IMR-90 (cell line): ENCODE results near the gene TUBA1B. TPM values are rescaled to one million over a fixed set of nuclear protein-coding genes. Genes with fewer than 3 reads are reported as not detected.

Experiments
- ATAC-seq: fragments of 200-7000 bp; cut with Tn5 transposase; 2 replicates; pipeline ENCODE4 v1.9.1; 2020; ENCODE audit warnings: low read depth, mild to moderate bottlenecking, moderate library complexity
- BruUV-seq: library from RNA; stranded (reverse); fragments of 400-500 nt; replicated peaks from 2 replicates; lab custom pipeline; 2021; lab: Mats Ljungman, UMichigan
- CTCF ChIA-PET: fragments of 300-600 bp; formaldehyde crosslinking; extraction: SDS; loops from one replicate; lab custom pipeline; 2021; ENCODE audit warnings: antibody characterized with exemption; lab: Yijun Ruan, JAX
- POLR2A ChIA-PET: fragments of 300-600 bp; sonication (Branson Sonifier 250); formaldehyde crosslinking; loops from one replicate; lab custom pipeline; 2022; ENCODE audit warnings: antibody characterized with exemption; ENCODE audit not compliant: unreplicated experiment; lab: Charles Lee
- DNase-seq: peaks from one replicate; pipeline ENCODE4 v3.0.0; 2013
- H2AFZ ChIP-seq: replicated peaks from 2 replicates; pipeline ENCODE3; 2013; ENCODE audit warnings: low read length, mild to moderate bottlenecking; ENCODE audit not compliant: poor library complexity
- H2AK5ac ChIP-seq: 2 replicates; pipeline ENCODE4 v1.6.1; 2013; ENCODE audit warnings: low read depth, low read length, inconsistent platforms
- H2AK9ac ChIP-seq: replicated peaks from 2 replicates; pipeline ENCODE3; 2013; ENCODE audit warnings: mild to moderate bottlenecking, low read depth, low read length, moderate library complexity; ENCODE audit not compliant: poor library complexity
- H2BK120ac ChIP-seq: 2 replicates; pipeline ENCODE4 v1.6.1; 2013; ENCODE audit warnings: low read depth, low read length, inconsistent platforms
- H2BK15ac ChIP-seq: 3 replicates; pipeline ENCODE4 v1.6.1; 2013; ENCODE audit warnings: low read depth, low read length, inconsistent platforms
- H2BK20ac ChIP-seq: 2 replicates; pipeline ENCODE4 v1.6.1; 2013; ENCODE audit warnings: low read depth, mild to moderate bottlenecking, inconsistent platforms, low read length, moderate library complexity
- H2BK5ac ChIP-seq: 2 replicates; pipeline ENCODE4 v1.6.1; 2013; ENCODE audit warnings: mild to moderate bottlenecking, low read depth, low read length, inconsistent platforms; ENCODE audit not compliant: poor library complexity, severe bottlenecking
- H3K14ac ChIP-seq: replicated peaks from 2 replicates; pipeline ENCODE4 v1.6.1; 2013; ENCODE audit warnings: low read depth, low read length, inconsistent platforms
- H3K18ac ChIP-seq: 2 replicates; pipeline ENCODE4 v1.6.1; 2013; ENCODE audit warnings: low read depth, low read length, control low read depth
- H3K23ac ChIP-seq: 2 replicates; pipeline ENCODE4 v1.6.1; 2013; ENCODE audit warnings: low read depth, low read length, inconsistent platforms
- H3K27ac ChIP-seq: 2 replicates; pipeline ENCODE4 v1.5.1; 2013; ENCODE audit warnings: mild to moderate bottlenecking, control low read depth, low read length; ENCODE audit not compliant: insufficient read depth
- H3K27me3 ChIP-seq: 2 replicates; pipeline ENCODE4 v1.6.1; 2013; ENCODE audit warnings: low read length; ENCODE audit not compliant: control insufficient read depth, insufficient read depth
- H3K36me3 ChIP-seq: 2 replicates; pipeline ENCODE4 v1.6.1; 2013; ENCODE audit warnings: low read length, mixed read lengths; ENCODE audit not compliant: control insufficient read depth, insufficient read depth
- H3K4ac ChIP-seq: 2 replicates; pipeline ENCODE4 v1.6.1; 2013; ENCODE audit warnings: low read depth, low read length, inconsistent platforms
- H3K4me1 ChIP-seq: 2 replicates; pipeline ENCODE4 v1.6.1; 2013; ENCODE audit warnings: low read length, mixed read lengths; ENCODE audit not compliant: control insufficient read depth, insufficient read depth
- H3K4me2 ChIP-seq: 2 replicates; pipeline ENCODE4 v1.6.1; 2013; ENCODE audit warnings: low read depth, mild to moderate bottlenecking, control low read depth, low read length, moderate library complexity
- H3K4me3 ChIP-seq: 2 replicates; pipeline ENCODE4 v1.5.1; 2013; ENCODE audit warnings: low read depth, mild to moderate bottlenecking, control low read depth, low read length, moderate library complexity; ENCODE audit not compliant: insufficient read depth
- H3K56ac ChIP-seq: 2 replicates; pipeline ENCODE4 v1.6.1; 2013; ENCODE audit warnings: low read length, inconsistent platforms; ENCODE audit not compliant: insufficient read depth; ENCODE audit errors: extremely low read depth
- H3K79me1 ChIP-seq, 2 experiments: 2 replicates each; pipeline ENCODE4 v1.6.1; 2013; ENCODE audit warnings: low read length in 2 of 2, inconsistent platforms in 1 of 2, low read depth in 1 of 2
- H3K9ac ChIP-seq: 2 replicates; pipeline ENCODE4 v1.6.1; 2013; ENCODE audit warnings: low read depth, low read length, control low read depth
- H3K9me1 ChIP-seq: 2 replicates; pipeline ENCODE4 v1.6.1; 2013; ENCODE audit warnings: low read length, inconsistent platforms; ENCODE audit not compliant: insufficient read depth
- H3K9me3 ChIP-seq: 2 replicates; pipeline ENCODE4 v1.6.1; 2013; ENCODE audit warnings: low read length; ENCODE audit not compliant: control insufficient read depth, insufficient read depth
- H4K20me1 ChIP-seq: 2 replicates; pipeline ENCODE4 v1.6.1; 2013; ENCODE audit warnings: low read length, inconsistent platforms; ENCODE audit not compliant: insufficient read depth
- H4K5ac ChIP-seq: 2 replicates; pipeline ENCODE4 v1.6.1; 2013; ENCODE audit warnings: mild to moderate bottlenecking, low read depth, low read length, control low read depth
- H4K8ac ChIP-seq, 2 experiments: 2 replicates each; pipeline ENCODE4 v1.6.1; 2013; ENCODE audit warnings: low read depth in 2 of 2, low read length in 2 of 2, control low read depth in 1 of 2, inconsistent platforms in 1 of 2
- H4K91ac ChIP-seq: 2 replicates; pipeline ENCODE4 v1.6.1; 2013; ENCODE audit warnings: low read depth, low read length, inconsistent platforms; ENCODE audit not compliant: insufficient read depth
- BHLHE40 ChIP-seq: fragments of 150-350 bp; IDR thresholded peaks from 2 replicates; pipeline ENCODE4 v1.6.1; 2016; ENCODE audit warnings: mild to moderate bottlenecking, low read depth, low read length
- CEBPB ChIP-seq: IDR thresholded peaks from 2 replicates; pipeline ENCODE4 v1.6.1; 2012; ENCODE audit warnings: low read depth, low read length, improper control_type of control experiment
- CHD1 ChIP-seq: IDR thresholded peaks from 2 replicates; pipeline ENCODE4 v1.6.1; 2012; ENCODE audit warnings: low read depth, low read length, improper control_type of control experiment
- CTCF ChIP-seq: conservative IDR thresholded peaks from 2 replicates; pipeline ENCODE4 v1.5.1; 2012; ENCODE audit warnings: mild to moderate bottlenecking, low read depth, low read length, improper control_type of control experiment
- FOS ChIP-seq: fragments of 150-350 bp; IDR thresholded peaks from 2 replicates; pipeline ENCODE4 v1.6.1; 2016; ENCODE audit warnings: low read depth, low read length
- NFE2L2 ChIP-seq: fragments of 150-350 bp; IDR thresholded peaks from 2 replicates; pipeline ENCODE4 v1.6.1; 2016; ENCODE audit warnings: low read depth, mild to moderate bottlenecking, low read length
- POLR2A ChIP-seq: IDR thresholded peaks from 2 replicates; pipeline ENCODE4 v1.6.1; 2012; ENCODE audit warnings: mild to moderate bottlenecking, low read depth, low read length
- SMC3 ChIP-seq: fragments of 150-350 bp; IDR thresholded peaks from 2 replicates; pipeline ENCODE4 v1.6.1; 2016; ENCODE audit warnings: low read depth, mild to moderate bottlenecking, antibody characterized with exemption, low read length, moderate library complexity
- WGBS, 2 experiments: methylation state at CpG; one replicate each; pipeline versions ENCODE4 v1.1.5 to v1.1.7; 2013; ENCODE audit warnings: missing lambda C conversion rate in 2 of 2; ENCODE audit not compliant: insufficient read length in 1 of 2; ENCODE audit errors: extremely low coverage in 2 of 2; 5-methylcytosine and 5-hydroxymethylcytosine counted together
- dilution Hi-C: fragments of 300-500 bp; cut with HindIII; formaldehyde crosslinking; loops from one replicate; pipeline ENCODE4 v1.14.3; 2018; ENCODE audit warnings: low sequenced_read_pairs; ENCODE audit not compliant: unreplicated experiment
- in situ Hi-C: fragments of 300-500 bp; cut with MboI; formaldehyde crosslinking; loops from 3 replicates; pipeline ENCODE4 v1.14.3; 2019; ENCODE audit warnings: low sequenced_read_pairs, inconsistent platforms, mixed read lengths
- intact Hi-C: fragments of 100-400 bp; cut with micrococcal nuclease; formaldehyde crosslinking; loops from 2 replicates; pipeline ENCODE4 v1.10.0; 2022
- polyA plus RNA-seq, 3 experiments: library from polyadenylated mRNA; depleted of rRNA; stranded (reverse); fragments of >200 nt; gene quantifications; 2 replicates each; pipeline ENCODE4 v1.2.3, GENCODE V29; 2012; ENCODE audit warnings: low replicate concordance in 1 of 3
- total RNA-seq: library from RNA; depleted of rRNA; stranded (reverse); fragments of >200 nt; gene quantifications from 2 replicates; pipeline ENCODE4 v1.2.3, GENCODE V29; 2012

TUBA1B gene
- total and polyA plus RNA-seq, 2 of the 4 experiments (the other 2 are of a cell fraction), result 4,221 to 5,195 TPM

GRCh38 chr12:49126852-49127763, 4.1 kb downstream of the TUBA1B start:
- Histone ChIP-seq H3K36me3 (peaks cover 25% of the 10 kb centered on the region), H3K4me1 (peaks cover 4% of the 10 kb centered on the region), H3K23ac (no peak overlapping the region), H3K9ac (no peak overlapping the region), H2BK15ac (no peak overlapping the region), H3K18ac (no peak overlapping the region), H4K8ac (no peak overlapping the region), H3K14ac (no peak overlapping the region), H3K4me2 (no peak overlapping the region), H2BK5ac (no peak overlapping the region), H2BK120ac (no peak overlapping the region), H4K20me1 (peaks cover 43% of the 10 kb centered on the region), H2AK9ac (no peak overlapping the region), H3K9me3 (no peaks in the 10 kb centered on the region), H3K79me1 (peaks cover 6 to 41% of the 10 kb centered on the region in 2 experiments), H2AFZ (no peak overlapping the region), H3K27me3 (no peaks in the 10 kb centered on the region), H3K56ac (no peak overlapping the region), H4K5ac (no peak overlapping the region), H3K4me3 (no peak overlapping the region), H4K91ac (no peak overlapping the region), H2BK20ac (no peak overlapping the region), H3K27ac (no peak overlapping the region), H2AK5ac (no peak overlapping the region), H3K9me1 (no peaks in the 10 kb centered on the region), H3K4ac (no peak overlapping the region)
- intact Hi-C loops, result no loop called here
- 88% methylated on average over 1 of the region's 4 CpGs; no CpG with 5 or more reads in 1 of the 2 experiments for WGBS, 2 experiments
- POLR2A ChIA-PET, result interaction anchor here (0.6 to 0.8 kb wide), 2 partner anchors 117 to 135 kb away, joined by 3 read pairs; no protein-coding TSS in a partner anchor
- CTCF ChIA-PET, result interaction anchor here (1.2 kb wide), 1 partner anchor 39 kb away, joined by 3 read pairs; no protein-coding TSS in a partner anchor
- in situ Hi-C loops, result no loop called here
- ATAC-seq, result no peak
- dilution Hi-C loops, result no loop called here
- no peak for DNase-seq
- BruUV-seq, result no TSS peak
- peak; percentile 38; the same call in 1 of the 2 replicates for TF ChIP-seq POLR2A
- no peak for TF ChIP-seq NFE2L2
- no peak for TF ChIP-seq BHLHE40
- TF ChIP-seq CHD1, result no peak
- no peak for TF ChIP-seq CTCF
- TF ChIP-seq SMC3, result no peak
- TF ChIP-seq CEBPB, result no peak
- TF ChIP-seq FOS, result no peak
